ENCODE results near the gene CCHCR1. TPM values are rescaled to one million over a fixed set of nuclear protein-coding genes. Genes with fewer than 3 reads are reported as not detected.

The CCHCR1 gene
- total RNA-seq, 1 experiment from 2014 or later = 45.5 TPM

GRCh38 chr6:31163922-31164321 lies 6.3 kb upstream of the CCHCR1 start:
- Mint-ChIP-seq H3K4me1 (peaks cover 62 to 67% of the 10 kb centered on the region in 2 experiments), H3K4me3 (no peak overlapping the region), H3K27me3 (ENCODE audit: low read depth) (no peaks in the 10 kb centered on the region; the same call in 1 of the 2 replicates), H3K36me3 (ENCODE audit: insufficient read depth in 1 of 3, low read depth in 3 of 3) (peaks cover 48 to 81% (median 61%) of the 10 kb centered on the region in 3 experiments; a peak in 6 of 7 replicates), H3K9me3 (no peaks in the 10 kb centered on the region), H3K27ac (0 out of 7 replicates have a peak overlapping the region, but pooled peaks of 1 of the 3 experiments have one; percentile 51)
- H4K91ac ChIP-seq (ENCODE audit: insufficient read length, low read depth, low read length) = no peak overlapping the region
- no peak overlapping the region for H2BK15ac ChIP-seq (ENCODE audit: low read depth, low read length)
- H3K9ac ChIP-seq (ENCODE audit: extremely low read depth, insufficient read length, low read length) = no peak overlapping the region
- no peak overlapping the region for H4K8ac ChIP-seq (replicated peaks; ENCODE audit: insufficient read length, low read depth, low read length)
- no peak overlapping the region for H2AFZ ChIP-seq (ENCODE audit: low read length)
- H2BK5ac ChIP-seq (ENCODE audit: insufficient read length, low read length) = no peak overlapping the region
- no peak overlapping the region for H3K27ac ChIP-seq (ENCODE audit: insufficient read length, low read depth, low read length)
- no peak overlapping the region for H3K14ac ChIP-seq (ENCODE audit: insufficient read depth, low read length)
- no peak overlapping the region for H4K5ac ChIP-seq (ENCODE audit: insufficient read length, low read depth, low read length)
- no peak overlapping the region for H2BK120ac ChIP-seq (ENCODE audit: low read depth, low read length, poor library complexity, severe bottlenecking)
- H3K79me2 ChIP-seq (ENCODE audit: insufficient read depth, low read length) = peaks cover 21% of the 10 kb centered on the region; the same call in 1 of the 2 replicates
- H3K4me1 ChIP-seq (ENCODE audit: insufficient read depth, low read length) = peaks cover 6% of the 10 kb centered on the region; the same call in 1 of the 2 replicates
- no peak overlapping the region for H2AK5ac ChIP-seq (ENCODE audit: insufficient read length, low read length)
- H3K56ac ChIP-seq (ENCODE audit: insufficient read length, low read depth, low read length) = no peak overlapping the region
- peaks cover 10% of the 10 kb centered on the region for H3K23me2 ChIP-seq (ENCODE audit: insufficient read length, low read depth, low read length, poor library complexity, severe bottlenecking)
- no peak overlapping the region for H2BK20ac ChIP-seq (ENCODE audit: low read depth, low read length, poor library complexity, severe bottlenecking)
- H3T11ph ChIP-seq (ENCODE audit: low read length) = no peak overlapping the region
- H4K20me1 ChIP-seq (ENCODE audit: control insufficient read depth, insufficient read depth, insufficient read length) = no peaks in the 10 kb centered on the region
- H3K4ac ChIP-seq (ENCODE audit: low read depth, low read length) = no peak overlapping the region
- no peak for DNase-seq
- H3K9me3 ChIP-seq (ENCODE audit: control insufficient read depth, low read depth, low read length) = no peaks in the 10 kb centered on the region
- H3K27me3 ChIP-seq (ENCODE audit: insufficient read depth, low read length) = no peaks in the 10 kb centered on the region
- H3K23ac ChIP-seq (ENCODE audit: insufficient read length, low read depth, low read length) = no peak overlapping the region
- no peak overlapping the region for H2BK12ac ChIP-seq (ENCODE audit: insufficient read length, low read depth, low read length)
- H3K79me1 ChIP-seq (ENCODE audit: insufficient read depth, low read depth, low read length, poor library complexity, severe bottlenecking) = no peaks in the 10 kb centered on the region
- no peak overlapping the region for H3K18ac ChIP-seq (ENCODE audit: insufficient read length, low read depth, low read length)
- no peak for TF ChIP-seq CTCF (conservative IDR thresholded peaks at IDR 0.05)
- no peak overlapping the region for H3K4me2 ChIP-seq (ENCODE audit: insufficient read depth, insufficient read length, low read length)
